ENCODE results near the gene GTF2IRD1. TPM values are rescaled to one million over a fixed set of nuclear protein-coding genes. Genes with fewer than 3 reads are reported as not detected.
"Not testable (repeated sequence)": the region's sequence is repeated elsewhere in the genome, so short reads cannot be mapped to it uniquely, and the experiment has no call there.

Gene GTF2IRD1
- total RNA-seq, 1 donor from 2014 or later = 2.7 TPM

- H3K4me1 Mint-ChIP-seq = no peaks in the 10 kb centered on the region
- DNase-seq = no peak
- H3K27me3 Mint-ChIP-seq = no peaks in the 10 kb centered on the region
- H3K36me3 Mint-ChIP-seq (ENCODE audit: low read depth) = no peaks in the 10 kb centered on the region
- no peak overlapping the region for H3K4me3 Mint-ChIP-seq
- intact Hi-C loops (cut with micrococcal nuclease) = no loop called here
- no peaks in the 10 kb centered on the region for H3K9me3 Mint-ChIP-seq
- no peak overlapping the region for H3K27ac Mint-ChIP-seq
These were observed 60.5 kb downstream of the GTF2IRD1 start for GRCh38 chr7:74514131-74514591.

DNA sequence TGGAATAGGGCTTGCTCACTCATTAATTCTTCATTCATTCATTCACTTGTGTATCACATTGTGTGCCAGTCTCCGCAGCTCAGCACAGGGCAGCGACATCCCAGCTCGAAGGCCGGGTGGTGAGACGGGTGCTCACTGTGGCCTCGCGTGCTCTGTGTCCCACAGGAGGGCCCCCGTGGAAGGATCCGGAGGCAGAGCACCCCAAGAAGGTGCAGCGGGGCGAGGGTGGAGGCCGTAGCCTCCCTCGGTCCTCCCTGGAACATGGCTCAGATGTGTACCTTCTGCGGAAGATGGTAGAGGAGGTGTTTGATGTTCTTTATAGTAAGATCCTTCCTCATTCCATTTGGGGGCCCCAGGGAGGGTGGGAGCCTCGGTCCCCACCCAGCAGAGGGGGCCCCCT lies 61.6 kb downstream of the GTF2IRD1 start:
- intact Hi-C loops (cut with micrococcal nuclease) = no loop called here
- Mint-ChIP-seq H3K9me3 (no peaks in the 10 kb centered on the region), H3K4me1 (no peaks in the 10 kb centered on the region), H3K4me3 (no peak overlapping the region), H3K27ac (no peak overlapping the region), H3K36me3 (ENCODE audit: low read depth) (no peaks in the 10 kb centered on the region), H3K27me3 (no peaks in the 10 kb centered on the region)
- no peak for DNase-seq

DNA sequence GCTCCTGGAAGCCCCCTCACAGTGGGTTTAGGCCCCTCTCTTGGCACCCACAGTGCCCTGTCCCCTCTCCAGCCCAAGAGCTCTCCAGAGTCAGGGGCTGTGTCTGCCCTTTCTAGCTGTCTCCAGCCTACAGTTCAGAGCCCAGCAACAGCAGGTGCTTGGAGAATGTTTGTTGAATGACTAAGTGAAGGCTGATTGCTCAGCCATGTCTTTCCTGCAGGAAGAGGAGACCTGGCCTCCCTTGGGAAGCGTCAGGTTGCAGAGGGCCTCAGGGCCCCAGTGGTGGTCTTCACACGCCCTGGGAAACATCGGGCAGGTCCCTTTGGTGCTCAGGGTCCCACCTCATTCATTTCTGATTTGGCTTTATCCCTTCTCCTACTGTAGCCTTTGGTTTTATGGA lies 62.5 kb downstream of the GTF2IRD1 start:
- no peaks in the 10 kb centered on the region for H3K4me1 Mint-ChIP-seq
- intact Hi-C loops (cut with micrococcal nuclease) = no loop called here

GRCh38 chr7:74518041-74518440 lies 64.3 kb downstream of the GTF2IRD1 start:
- H3K27ac Mint-ChIP-seq = no peak overlapping the region
- no peak overlapping the region for H3K4me3 Mint-ChIP-seq
- DNase-seq = no peak
- intact Hi-C loops (cut with micrococcal nuclease) = no loop called here
- no peaks in the 10 kb centered on the region for H3K36me3 Mint-ChIP-seq (ENCODE audit: low read depth)
- H3K9me3 Mint-ChIP-seq = peaks cover 5% of the 10 kb centered on the region
- H3K4me1 Mint-ChIP-seq = no peaks in the 10 kb centered on the region
- no peaks in the 10 kb centered on the region for H3K27me3 Mint-ChIP-seq

More for the DNA sequence above, 62.5 kb downstream of the GTF2IRD1 start:
- Mint-ChIP-seq H3K4me3 (no peak overlapping the region), H3K27ac (no peak overlapping the region), H3K9me3 (peaks cover 4% of the 10 kb centered on the region), H3K36me3 (ENCODE audit: low read depth) (no peaks in the 10 kb centered on the region), H3K27me3 (no peaks in the 10 kb centered on the region)
- no peak for DNase-seq

GRCh38 chr7:74518654-74519053 lies 64.9 kb downstream of the GTF2IRD1 start:
- DNase-seq = no peak
- no peak overlapping the region for H3K27ac Mint-ChIP-seq
- no peaks in the 10 kb centered on the region for H3K36me3 Mint-ChIP-seq (ENCODE audit: low read depth)
- H3K9me3 Mint-ChIP-seq = peaks cover 5% of the 10 kb centered on the region
- no peaks in the 10 kb centered on the region for H3K4me1 Mint-ChIP-seq
- H3K4me3 Mint-ChIP-seq = no peak overlapping the region
- H3K27me3 Mint-ChIP-seq = no peaks in the 10 kb centered on the region
- intact Hi-C loops (cut with micrococcal nuclease) = no loop called here

- intact Hi-C loops (cut with micrococcal nuclease) = no loop called here
- Mint-ChIP-seq H3K27ac (no peak overlapping the region), H3K27me3 (no peaks in the 10 kb centered on the region), H3K4me1 (no peaks in the 10 kb centered on the region), H3K9me3 (peaks cover 5% of the 10 kb centered on the region), H3K36me3 (ENCODE audit: low read depth) (no peaks in the 10 kb centered on the region), H3K4me3 (no peak overlapping the region)
- DNase-seq = no peak
These were observed 65.7 kb downstream of the GTF2IRD1 start for GRCh38 chr7:74519395-74519794.

DNA sequence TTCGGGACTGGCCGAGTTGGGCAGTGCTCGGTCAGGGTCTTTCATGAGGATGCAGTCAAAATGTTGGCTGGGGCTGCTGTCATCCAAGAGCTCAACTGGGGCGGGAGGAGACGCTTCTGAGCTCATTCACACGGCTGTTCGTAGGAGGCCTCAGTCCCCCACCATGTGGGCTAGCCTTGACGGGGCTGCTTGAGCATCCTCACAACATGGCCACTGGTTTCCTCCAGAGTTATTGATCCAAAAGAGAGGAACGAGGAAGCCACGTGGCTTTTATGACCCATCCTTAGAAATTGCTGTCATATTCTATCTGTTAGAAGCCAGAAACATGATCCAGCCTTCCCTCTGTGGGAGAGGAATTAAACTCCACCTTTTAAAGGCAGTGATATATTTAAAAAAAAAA lies 68.1 kb downstream of the GTF2IRD1 start:
- intact Hi-C loops (cut with micrococcal nuclease) = no loop called here

DNA sequence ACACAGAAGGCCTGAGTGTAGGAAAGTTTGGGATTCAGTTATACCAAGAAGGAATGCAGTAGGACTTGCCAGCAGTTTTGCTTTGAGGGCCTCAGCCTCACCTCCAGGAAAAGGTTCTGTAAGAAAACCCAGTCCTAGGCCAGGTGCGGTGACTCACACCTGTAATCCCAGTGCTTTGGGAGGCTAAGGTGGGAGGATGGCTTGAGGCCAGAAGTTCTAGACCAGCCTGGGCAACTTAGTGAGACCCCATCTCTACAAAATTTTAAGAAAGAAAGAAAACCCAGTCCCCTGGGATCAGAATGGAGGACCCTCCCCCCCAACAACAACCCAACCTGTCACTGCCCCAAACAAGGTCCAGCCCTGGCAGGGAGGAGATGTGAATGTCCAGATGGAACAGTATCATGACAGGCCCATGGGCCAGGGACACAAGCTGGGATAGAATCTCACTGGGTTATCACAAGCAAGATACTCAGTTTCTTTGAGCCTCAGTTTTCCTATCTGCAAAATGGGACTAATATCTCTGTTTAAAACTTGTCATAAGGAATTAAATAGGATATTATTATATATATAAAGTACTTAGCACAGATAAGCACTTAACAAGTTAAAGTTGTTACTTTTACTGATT lies 68.7 kb downstream of the GTF2IRD1 start:
- Mint-ChIP-seq H3K4me3 (no peak overlapping the region), H3K27me3 (no peaks in the 10 kb centered on the region), H3K9me3 (peaks cover 5% of the 10 kb centered on the region), H3K36me3 (ENCODE audit: low read depth) (no peaks in the 10 kb centered on the region), H3K27ac (no peak overlapping the region), H3K4me1 (no peaks in the 10 kb centered on the region)
- intact Hi-C loops (cut with micrococcal nuclease) = no loop called here
- DNase-seq = no peak

More for the DNA sequence above, 68.1 kb downstream of the GTF2IRD1 start:
- H3K36me3 Mint-ChIP-seq (ENCODE audit: low read depth) = no peaks in the 10 kb centered on the region
- H3K4me1 Mint-ChIP-seq = no peaks in the 10 kb centered on the region
- H3K4me3 Mint-ChIP-seq = no peak overlapping the region
- no peak for DNase-seq
- no peak overlapping the region for H3K27ac Mint-ChIP-seq
- H3K9me3 Mint-ChIP-seq = peaks cover 5% of the 10 kb centered on the region
- H3K27me3 Mint-ChIP-seq = no peaks in the 10 kb centered on the region

DNA sequence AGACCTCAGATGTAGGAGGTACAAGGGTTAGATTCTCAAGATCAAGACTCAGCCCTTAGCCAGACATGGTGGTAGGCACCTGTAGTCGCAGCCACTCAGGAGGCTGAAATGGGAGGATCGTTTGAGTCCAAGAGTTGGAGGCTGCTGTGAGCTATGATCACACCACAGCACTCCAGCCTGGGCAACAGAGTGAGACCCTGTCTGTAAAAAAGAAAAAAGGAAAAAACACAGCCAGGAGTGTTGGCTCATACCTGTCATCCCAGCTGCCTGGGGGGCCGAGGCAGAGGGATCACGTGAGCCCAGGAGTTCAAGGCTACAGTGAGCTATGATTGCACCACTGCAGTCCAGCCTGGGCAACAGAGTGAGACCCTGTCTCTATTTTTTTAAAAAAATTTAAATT lies 69.3 kb downstream of the GTF2IRD1 start:
- Mint-ChIP-seq H3K27me3 (no peaks in the 10 kb centered on the region), H3K36me3 (ENCODE audit: low read depth) (no peaks in the 10 kb centered on the region), H3K9me3 (peaks cover 5% of the 10 kb centered on the region), H3K27ac (no peak overlapping the region), H3K4me3 (no peak overlapping the region), H3K4me1 (no peaks in the 10 kb centered on the region)
- intact Hi-C loops (cut with micrococcal nuclease) = no loop called here
- no peak for DNase-seq

DNA sequence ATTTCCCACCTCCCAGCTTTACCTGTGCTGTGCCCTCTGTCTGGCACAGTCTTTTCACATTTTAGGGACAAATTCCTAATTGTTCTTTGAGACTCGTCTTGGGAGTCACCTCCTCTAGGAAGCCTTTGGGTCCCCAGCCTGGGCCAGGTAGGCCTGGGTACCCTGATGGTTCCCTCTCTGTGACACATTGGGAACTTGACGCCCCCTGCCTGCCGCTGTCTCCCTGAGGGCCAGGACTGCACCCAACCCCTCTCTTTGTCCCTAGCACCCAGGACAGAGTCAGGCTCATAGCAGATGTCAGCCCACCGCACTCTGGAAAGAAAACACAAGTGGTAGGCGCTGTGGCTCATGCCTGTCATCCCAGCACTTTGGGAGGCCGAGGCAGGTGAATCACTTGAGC lies 71.4 kb downstream of the GTF2IRD1 start:
- Mint-ChIP-seq H3K27me3 (no peaks in the 10 kb centered on the region), H3K4me1 (no peaks in the 10 kb centered on the region), H3K4me3 (no peak overlapping the region), H3K27ac (no peak overlapping the region), H3K9me3 (peaks cover 5% of the 10 kb centered on the region), H3K36me3 (ENCODE audit: low read depth) (no peaks in the 10 kb centered on the region)
- intact Hi-C loops (cut with micrococcal nuclease) = no loop called here
- no peak for DNase-seq

DNA sequence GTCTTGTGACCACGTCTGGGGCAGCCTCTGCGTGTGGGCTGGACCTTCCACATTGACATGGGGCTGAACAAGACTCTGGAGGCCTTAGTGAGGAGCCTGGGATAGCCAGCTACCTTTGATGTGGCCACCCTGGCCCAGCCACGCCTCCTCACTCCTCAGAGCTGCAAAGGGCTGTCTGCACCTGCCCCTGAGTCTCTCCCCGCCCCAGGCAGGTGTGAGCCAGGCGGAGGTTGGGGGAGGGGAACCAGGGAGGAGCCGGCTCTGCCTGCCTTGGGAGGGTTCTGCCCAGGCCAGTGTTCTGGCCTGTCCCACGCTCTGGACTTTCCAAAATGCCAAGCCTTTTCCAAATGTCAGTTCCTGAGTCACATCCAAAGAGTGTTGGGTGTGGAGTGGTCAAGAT lies 72.2 kb downstream of the GTF2IRD1 start:
- H3K4me3 Mint-ChIP-seq = no peak overlapping the region
- no peak overlapping the region for H3K27ac Mint-ChIP-seq
- intact Hi-C loops (cut with micrococcal nuclease) = no loop called here
- no peaks in the 10 kb centered on the region for H3K4me1 Mint-ChIP-seq
- peaks cover 5% of the 10 kb centered on the region for H3K9me3 Mint-ChIP-seq
- H3K36me3 Mint-ChIP-seq (ENCODE audit: low read depth) = no peaks in the 10 kb centered on the region
- H3K27me3 Mint-ChIP-seq = no peaks in the 10 kb centered on the region
- DNase-seq = no peak

DNA sequence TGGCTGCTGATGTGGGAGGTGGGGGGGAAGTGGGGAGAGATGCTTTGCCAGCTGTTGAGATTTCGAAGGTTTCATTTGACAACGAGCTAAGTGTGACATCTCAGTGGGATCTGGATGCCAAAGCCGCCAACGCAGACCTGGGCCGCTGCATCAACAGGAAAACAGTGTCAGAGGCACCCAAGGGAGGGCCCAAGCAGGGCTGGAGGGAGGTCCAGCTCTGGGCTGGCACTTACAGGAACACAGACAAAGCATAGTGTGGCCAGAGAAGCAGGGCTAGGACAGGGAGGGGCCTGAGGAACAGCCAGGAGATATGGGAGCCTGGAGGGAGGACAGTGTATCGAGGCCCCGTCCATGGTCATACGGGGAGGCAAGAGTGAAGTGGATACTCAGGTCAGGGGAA lies 73.1 kb downstream of the GTF2IRD1 start:
- no peaks in the 10 kb centered on the region for H3K36me3 Mint-ChIP-seq (ENCODE audit: low read depth)
- H3K9me3 Mint-ChIP-seq = no peaks in the 10 kb centered on the region
- H3K4me1 Mint-ChIP-seq = no peaks in the 10 kb centered on the region
- H3K27me3 Mint-ChIP-seq = no peaks in the 10 kb centered on the region
- no peak overlapping the region for H3K27ac Mint-ChIP-seq
- no peak overlapping the region for H3K4me3 Mint-ChIP-seq
- intact Hi-C loops (cut with micrococcal nuclease) = no loop called here
- DNase-seq = no peak

GRCh38 chr7:74527842-74528241 lies 74.1 kb downstream of the GTF2IRD1 start:
- H3K27ac Mint-ChIP-seq = no peak overlapping the region

GRCh38 chr7:74528773-74529172 lies 75.1 kb downstream of the GTF2IRD1 start:
- H3K9me3 Mint-ChIP-seq; H3K36me3 Mint-ChIP-seq (ENCODE audit: low read depth); DNase-seq; H3K27me3 Mint-ChIP-seq; H3K4me3 Mint-ChIP-seq; intact Hi-C loops (cut with micrococcal nuclease); H3K27ac Mint-ChIP-seq; H3K4me1 Mint-ChIP-seq: not testable (repeated sequence)

More at GRCh38 chr7:74527842-74528241, 74.1 kb downstream of the GTF2IRD1 start:
- Mint-ChIP-seq H3K4me3 (no peak overlapping the region), H3K27me3 (no peaks in the 10 kb centered on the region), H3K36me3 (ENCODE audit: low read depth) (no peaks in the 10 kb centered on the region), H3K9me3 (no peaks in the 10 kb centered on the region), H3K4me1 (no peaks in the 10 kb centered on the region)
- intact Hi-C loops (cut with micrococcal nuclease) = no loop called here
- DNase-seq = no peak

DNA sequence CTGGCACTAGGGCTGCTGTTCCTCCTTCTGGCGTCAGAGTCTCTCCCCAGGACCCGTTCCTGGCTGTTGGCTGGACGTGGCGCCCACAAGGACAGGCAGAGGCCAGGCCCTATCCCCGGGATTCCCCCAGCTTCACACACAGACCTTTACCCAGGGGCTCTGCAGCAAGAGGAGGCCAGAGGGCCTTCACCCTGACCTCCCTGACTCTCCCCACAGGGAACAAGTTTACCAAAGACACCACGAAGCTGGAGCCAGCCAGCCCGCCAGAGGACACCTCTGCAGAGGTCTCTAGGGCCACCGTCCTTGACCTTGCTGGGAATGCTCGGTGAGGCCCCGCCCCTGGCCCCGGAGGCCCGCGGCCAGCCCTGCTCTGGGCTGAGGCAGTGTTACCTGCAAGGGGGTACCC lies 82.2 kb downstream of the GTF2IRD1 start:
- Mint-ChIP-seq H3K4me3 (no peak overlapping the region), H3K27me3 (no peaks in the 10 kb centered on the region), H3K4me1 (no peaks in the 10 kb centered on the region), H3K27ac (no peak overlapping the region), H3K9me3 (no peaks in the 10 kb centered on the region), H3K36me3 (ENCODE audit: low read depth) (no peaks in the 10 kb centered on the region)
- intact Hi-C loops (cut with micrococcal nuclease) = no loop called here
- DNase-seq = no peak

All from activated CD4-positive, alpha-beta T cell treated with anti-CD3 and anti-CD28 coated beads, Interleukin-2, amount 10 ng/mL, durations not matched to agents 24 days and 14 days (primary cell).